Endodermal cell (in vitro differentiated cells): ENCODE results near the gene CD200R1. TPM values are rescaled to one million over a fixed set of nuclear protein-coding genes. Genes with fewer than 3 reads are reported as not detected.

Experiments
- DNase-seq: peaks from one replicate; pipeline ENCODE4 v3.0.0-alpha.2; 2017
- H3K27ac ChIP-seq: 2 replicates; pipeline ENCODE4 v1.5.1; 2013; ENCODE audit warnings: mild to moderate bottlenecking, low read depth, low read length, moderate library complexity
- H3K27me3 ChIP-seq: 2 replicates; pipeline ENCODE4 v1.6.1; 2013; ENCODE audit warnings: mild to moderate bottlenecking, low read length, moderate library complexity; ENCODE audit not compliant: insufficient read depth, control insufficient read depth, poor library complexity, severe bottlenecking
- H3K36me3 ChIP-seq: 2 replicates; pipeline ENCODE4 v1.7.0; 2013; ENCODE audit warnings: mild to moderate bottlenecking, low read length, moderate library complexity; ENCODE audit not compliant: control insufficient read depth, insufficient read depth
- H3K4me1 ChIP-seq: one replicate; pipeline ENCODE4 v1.7.0; 2013; ENCODE audit warnings: low read length; ENCODE audit not compliant: control insufficient read depth, insufficient read depth
- H3K4me3 ChIP-seq: 2 replicates; pipeline ENCODE4 v1.5.1; 2013; ENCODE audit warnings: mild to moderate bottlenecking, low read length, moderate library complexity
- H3K9ac ChIP-seq: 2 replicates; pipeline ENCODE4 v1.6.1; 2013; ENCODE audit warnings: mild to moderate bottlenecking, low read length, moderate library complexity; ENCODE audit not compliant: poor library complexity, severe bottlenecking; ENCODE audit errors: extremely low read depth
- H3K9me3 ChIP-seq: 2 replicates; pipeline ENCODE4 v1.6.1; 2013; ENCODE audit warnings: mild to moderate bottlenecking, low read length, moderate library complexity; ENCODE audit not compliant: control insufficient read depth
- H3K27ac Mint-ChIP-seq: 2 replicates; pipeline ENCODE4 v1.8.0; 2020; ENCODE audit warnings: mixed read lengths
- H3K27me3 Mint-ChIP-seq: 2 replicates; pipeline ENCODE4 v1.8.0; 2021; ENCODE audit warnings: mild to moderate bottlenecking, mixed read lengths; ENCODE audit not compliant: insufficient read depth
- H3K36me3 Mint-ChIP-seq: 2 replicates; pipeline ENCODE4 v1.8.0; 2020; ENCODE audit warnings: low read depth, mixed read lengths
- H3K4me1 Mint-ChIP-seq: 2 replicates; pipeline ENCODE4 v1.8.0; 2020; ENCODE audit warnings: mixed read lengths
- H3K4me3 Mint-ChIP-seq: 2 replicates; pipeline ENCODE4 v1.8.0; 2020; ENCODE audit warnings: mild to moderate bottlenecking, moderate library complexity, mixed read lengths
- H3K9me3 Mint-ChIP-seq: 2 replicates; pipeline ENCODE4 v1.8.0; 2020; ENCODE audit warnings: mild to moderate bottlenecking, mixed read lengths
- CTCF ChIP-seq: fragments of 200-600 bp; sonication (generic); conservative IDR thresholded peaks from 2 replicates; pipeline ENCODE4 v1.5.0; 2021; ENCODE audit warnings: antibody characterized with exemption, mild to moderate bottlenecking
- WGBS, 2 experiments: methylation state at CpG; one replicate each; pipeline versions ENCODE4 v1.1.5 to v1.1.7; 2013; ENCODE audit warnings: missing lambda C conversion rate in 2 of 2, mixed read lengths in 1 of 2; ENCODE audit not compliant: insufficient coverage in 1 of 2, insufficient read length in 1 of 2; 5-methylcytosine and 5-hydroxymethylcytosine counted together
- total RNA-seq, 2 donors: library from RNA; stranded (reverse); fragmentation: NEBNext Ultra II Directional in 1 of 2; extraction: Animal tissue kit (Norgen Biotek cat#: 25700) in 1 of 2; gene quantifications; 2 replicates in 1 of 2; 3 replicates in 1 of 2; pipeline ENCODE4 v1.2.1, GENCODE V29; 2021

Gene CD200R1
- total RNA-seq, 2 donors from 2014 or later, result 1.1 TPM; not detected in 1

- no peak overlapping the region for H3K4me3 ChIP-seq
- Mint-ChIP-seq H3K4me1 (no peaks in the 10 kb centered on the region), H3K27ac (no peak overlapping the region), H3K4me3 (no peak overlapping the region), H3K9me3 (peaks cover 6% of the 10 kb centered on the region), H3K27me3 (no peaks in the 10 kb centered on the region), H3K36me3 (no peaks in the 10 kb centered on the region)
- H3K36me3 ChIP-seq, result no peaks in the 10 kb centered on the region
- H3K27ac ChIP-seq, result no peak overlapping the region
- H3K9ac ChIP-seq, result no peak overlapping the region
- TF ChIP-seq CTCF, result no peak
- peaks cover 6% of the 10 kb centered on the region for H3K9me3 ChIP-seq
- H3K4me1 ChIP-seq, result no peaks in the 10 kb centered on the region
- H3K27me3 ChIP-seq, result no peaks in the 10 kb centered on the region
- no peak for DNase-seq
Observed at GRCh38 chr3:112874725-112875124, 100.2 kb downstream of the CD200R1 start.

- H3K36me3 Mint-ChIP-seq, result no peaks in the 10 kb centered on the region
Observed at GRCh38 chr3:112873632-112874031, 101.3 kb downstream of the CD200R1 start.

GRCh38 chr3:112871735-112872134, 103.2 kb downstream of the CD200R1 start:
- no peak for DNase-seq
- 87 to 92% methylated on average over 2 to 3 of the region's 3 CpGs for WGBS, 2 experiments

More at GRCh38 chr3:112873632-112874031, 101.3 kb downstream of the CD200R1 start:
- 75% methylated on average over 2 of the region's 2 CpGs; no CpG with 5 or more reads in 1 of the 2 experiments for WGBS, 2 experiments
- H3K27me3 ChIP-seq, result no peaks in the 10 kb centered on the region
- no peak overlapping the region for H3K27ac ChIP-seq
- Mint-ChIP-seq H3K4me1 (no peaks in the 10 kb centered on the region), H3K27me3 (no peaks in the 10 kb centered on the region), H3K4me3 (no peak overlapping the region), H3K27ac (no peak overlapping the region), H3K9me3 (peaks cover 10% of the 10 kb centered on the region)
- H3K9ac ChIP-seq, result no peak overlapping the region
- H3K36me3 ChIP-seq, result no peaks in the 10 kb centered on the region
- no peak for DNase-seq
- no peaks in the 10 kb centered on the region for H3K4me1 ChIP-seq
- no peak for TF ChIP-seq CTCF
- H3K9me3 ChIP-seq, result peaks cover 6% of the 10 kb centered on the region
- H3K4me3 ChIP-seq, result no peak overlapping the region

More at GRCh38 chr3:112871735-112872134, 103.2 kb downstream of the CD200R1 start:
- Histone ChIP-seq H3K27me3 (no peaks in the 10 kb centered on the region), H3K36me3 (no peaks in the 10 kb centered on the region), H3K27ac (no peak overlapping the region), H3K4me1 (no peaks in the 10 kb centered on the region), H3K9ac (no peak overlapping the region), H3K9me3 (peaks cover 6% of the 10 kb centered on the region), H3K4me3 (no peak overlapping the region)
- no peak overlapping the region for H3K4me3 Mint-ChIP-seq
- H3K36me3 Mint-ChIP-seq, result no peaks in the 10 kb centered on the region
- no peaks in the 10 kb centered on the region for H3K27me3 Mint-ChIP-seq
- no peaks in the 10 kb centered on the region for H3K4me1 Mint-ChIP-seq
- no peak for TF ChIP-seq CTCF
- H3K27ac Mint-ChIP-seq, result no peak overlapping the region
- peaks cover 10% of the 10 kb centered on the region for H3K9me3 Mint-ChIP-seq

Other genes with a start within 250 kb of the CD200R1 start
- gene CD200R1L, start 128.2 kb downstream of the CD200R1 start, total RNA-seq, result not detected
- gene GTPBP8, start 15.9 kb upstream of the CD200R1 start, total RNA-seq, result 10 to 100 TPM; 23.9 to 35.5 TPM
- gene BOC, start 236.5 kb upstream of the CD200R1 start, total RNA-seq, result 10 to 100 TPM in 1 of 2 donors, 1 to 10 TPM in 1; 9.8 to 12.3 TPM